SK-N-SH (cell line): ENCODE measurements around the gene DDR1. TPM values are rescaled to one million over a fixed set of nuclear protein-coding genes. Genes with fewer than 3 reads are reported as not detected.

Experiments
- CTCF ChIA-PET: fragments of 300-600, 350-600 bp; formaldehyde crosslinking; extraction: SDS; loops from one replicate; lab custom pipeline; 2021; lab: Yijun Ruan, JAX
- POLR2A ChIA-PET: fragments of 350-600 bp; sonication (Branson Sonifier 250); formaldehyde crosslinking; extraction: SDS; loops from one replicate; lab custom pipeline; 2020; ENCODE audit warnings: antibody characterized with exemption, inconsistent platforms; lab: Yijun Ruan, JAX
- DNase-seq: peaks from one replicate; pipeline ENCODE4 v3.0.0; 2012
- H2AFZ ChIP-seq: fragments of 200-600 bp; sonication (generic); 2 replicates; pipeline ENCODE4 v1.8.1; 2016; ENCODE audit warnings: antibody characterized with exemption, mild to moderate bottlenecking, low read depth
- H3F3A ChIP-seq: fragments of 200-600 bp; sonication (generic); replicated peaks from 2 replicates; pipeline ENCODE3; 2016; ENCODE audit warnings: antibody characterized with exemption, mild to moderate bottlenecking; ENCODE audit not compliant: insufficient read depth
- H3K27ac ChIP-seq, 2 experiments: fragments of 200-500 bp in 1 of 2; fragments of 200-600 bp in 1 of 2; sonication (Bioruptor generic) in 1 of 2; sonication (generic), shearing (Covaris generic) in 1 of 2; 2 replicates each; pipeline versions ENCODE4 v1.5.1 to v1.6.1; 2014 to 2016; ENCODE audit warnings: low read depth in 2 of 2, inconsistent platforms in 1 of 2, low read length in 1 of 2, mild to moderate bottlenecking in 1 of 2, mixed read lengths in 1 of 2
- H3K27me3 ChIP-seq: fragments of 200-600 bp; sonication (generic), shearing (Covaris generic); 2 replicates; pipeline ENCODE4 v1.6.1; 2016; ENCODE audit warnings: mixed run types; ENCODE audit not compliant: insufficient read depth
- H3K36me3 ChIP-seq, 2 experiments: fragments of 200-500 bp in 1 of 2; fragments of 200-600 bp in 1 of 2; sonication (Bioruptor generic) in 1 of 2; sonication (generic) in 1 of 2; replicated peaks in 1 of 2; 2 replicates each; pipeline versions ENCODE3 to v1.5.1; 2014 to 2016; ENCODE audit warnings: low read length in 1 of 2, mild to moderate bottlenecking in 1 of 2; ENCODE audit not compliant: insufficient read depth in 2 of 2, control insufficient read depth in 1 of 2
- H3K4me1 ChIP-seq, 2 experiments: fragments of 200-500 bp in 1 of 2; fragments of 200-600 bp in 1 of 2; sonication (Bioruptor generic) in 1 of 2; sonication (generic), shearing (Covaris generic) in 1 of 2; 2 replicates each; pipeline versions ENCODE4 v1.5.1 to v1.6.1; 2014 to 2016; ENCODE audit warnings: low read depth in 1 of 2, low read length in 1 of 2, mixed run types in 1 of 2; ENCODE audit not compliant: insufficient read depth in 2 of 2, control insufficient read depth in 1 of 2
- H3K4me2 ChIP-seq: fragments of 200-600 bp; sonication (generic), shearing (Covaris generic); 2 replicates; pipeline ENCODE4 v1.6.1; 2017; ENCODE audit warnings: mixed run types
- H3K4me3 ChIP-seq, 2 experiments: fragments of 200-500 bp in 1 of 2; fragments of 200-600 bp in 1 of 2; sonication (Bioruptor generic) in 1 of 2; sonication (generic), shearing (Covaris generic) in 1 of 2; 2 replicates each; pipeline versions ENCODE4 v1.5.1 to v1.8.1; 2014 to 2016; ENCODE audit warnings: low read depth in 2 of 2, inconsistent platforms in 1 of 2, low read length in 1 of 2, mild to moderate bottlenecking in 1 of 2, mixed read lengths in 1 of 2, moderate library complexity in 1 of 2
- H3K79me2 ChIP-seq: fragments of 200-600 bp; sonication (generic); 2 replicates; pipeline ENCODE4 v1.8.1; 2017; ENCODE audit warnings: mild to moderate bottlenecking; ENCODE audit not compliant: insufficient read depth
- H3K9ac ChIP-seq: fragments of 200-600 bp; sonication (generic); 2 replicates; pipeline ENCODE4 v1.6.1; 2017; ENCODE audit warnings: mixed run types
- H3K9me2 ChIP-seq: fragments of 200-600 bp; sonication (generic); 2 replicates; pipeline ENCODE4 v1.6.1; 2017; ENCODE audit warnings: mixed run types
- H3K9me3 ChIP-seq: fragments of 200-600 bp; sonication (generic); 2 replicates; pipeline ENCODE4 v1.6.1; 2017; ENCODE audit warnings: mixed run types, mild to moderate bottlenecking, moderate library complexity
- H4K20me1 ChIP-seq: fragments of 200-600 bp; sonication (generic); 2 replicates; pipeline ENCODE4 v1.6.1; 2017; ENCODE audit warnings: mild to moderate bottlenecking, mixed run types; ENCODE audit not compliant: insufficient read depth
- CHD2 ChIP-seq: fragments of 150-350 bp; IDR thresholded peaks from 2 replicates; pipeline ENCODE4 v1.6.1; 2018; ENCODE audit warnings: low read length; ENCODE audit not compliant: partially characterized antibody
- CTCF ChIP-seq: fragments of 200-600 bp; sonication (generic); IDR thresholded peaks from 2 replicates; pipeline ENCODE4 v1.6.1; 2017; ENCODE audit warnings: antibody characterized with exemption, mild to moderate bottlenecking, moderate library complexity
- ELF1 ChIP-seq: IDR thresholded peaks from 2 replicates; pipeline ENCODE4 v1.4.0; 2012
- FOXJ3 ChIP-seq: sonication (generic); formaldehyde crosslinking; IDR thresholded peaks from 2 replicates; pipeline ENCODE4 v1.5.1; 2020; ENCODE audit warnings: mild to moderate bottlenecking, missing genetic modification reagents
- FOXM1 ChIP-seq: IDR thresholded peaks from 2 replicates; pipeline ENCODE4 v1.4.0; 2012; ENCODE audit warnings: low read depth, mild to moderate bottlenecking
- GABPA ChIP-seq: IDR thresholded peaks from 2 replicates; pipeline ENCODE4 v1.4.0; 2012; ENCODE audit warnings: low read depth, mild to moderate bottlenecking
- IRF3 ChIP-seq: fragments of 150-350 bp; IDR thresholded peaks from 2 replicates; pipeline ENCODE4 v1.6.1; 2016; ENCODE audit warnings: mild to moderate bottlenecking, low read depth, low read length
- MAX ChIP-seq: IDR thresholded peaks from 2 replicates; pipeline ENCODE4 v1.4.0; 2012; ENCODE audit warnings: low read depth
- MEF2A ChIP-seq: IDR thresholded peaks from 2 replicates; pipeline ENCODE4 v1.4.0; 2012; ENCODE audit warnings: low read depth, borderline replicate concordance
- NFIC ChIP-seq: IDR thresholded peaks from 2 replicates; pipeline ENCODE4 v1.4.0; 2012; ENCODE audit warnings: borderline replicate concordance
- NRF1 ChIP-seq: IDR thresholded peaks from 2 replicates; pipeline ENCODE4 v1.6.1; 2012; ENCODE audit warnings: low read depth, mild to moderate bottlenecking, low read length
- PBX3 ChIP-seq: IDR thresholded peaks from 2 replicates; pipeline ENCODE4; 2012
- POLR2AphosphoS5 ChIP-seq: IDR thresholded peaks from 2 replicates; pipeline ENCODE4 v1.6.1; 2012; ENCODE audit warnings: low read depth, low read length
- RCOR1 ChIP-seq: fragments of 150-350 bp; IDR thresholded peaks from 2 replicates; pipeline ENCODE4 v1.6.1; 2017; ENCODE audit warnings: antibody characterized with exemption, low read length
- REST ChIP-seq: IDR thresholded peaks from 2 replicates; pipeline ENCODE4 v1.6.1; 2012; ENCODE audit warnings: mild to moderate bottlenecking, low read depth, low read length, moderate library complexity
- RFX5 ChIP-seq: IDR thresholded peaks from 2 replicates; pipeline ENCODE4 v1.6.1; 2012; ENCODE audit warnings: mild to moderate bottlenecking, improper control_type of control experiment, low read length
- RXRA ChIP-seq: IDR thresholded peaks from 2 replicates; pipeline ENCODE4 v1.4.0; 2012; ENCODE audit warnings: low read depth, mild to moderate bottlenecking, borderline replicate concordance
- TCF12 ChIP-seq: IDR thresholded peaks from 2 replicates; pipeline ENCODE4 v1.4.0; 2012
- USF2 ChIP-seq: fragments of 150-350 bp; IDR thresholded peaks from 2 replicates; pipeline ENCODE4 v1.6.1; 2017; ENCODE audit warnings: antibody characterized with exemption, low read length, low read depth, borderline replicate concordance
- WGBS: methylation state at CpG from one replicate; pipeline ENCODE4 v1.1.6; 2017; ENCODE audit warnings: low lambda C conversion rate; 5-methylcytosine and 5-hydroxymethylcytosine counted together
- polyA plus RNA-seq, 3 experiments: library from polyadenylated mRNA; depleted of rRNA; stranded (reverse); fragments of >200 nt; gene quantifications; 2 replicates each; pipeline ENCODE4 v1.2.3, GENCODE V29; 2012

The DDR1 gene
- polyA plus RNA-seq, 1 of the 3 experiments (the other 2 are of a cell fraction): 52.8 TPM

GRCh38 chr6:30944051-30944450 lies 59.7 kb downstream of the DDR1 start:
- CTCF ChIA-PET: no interaction called here
- H3K27ac ChIP-seq: no peak overlapping the region
- no peak overlapping the region for H3K9ac ChIP-seq
- H4K20me1 ChIP-seq: no peaks in the 10 kb centered on the region
- DNase-seq: no peak
- no peaks in the 10 kb centered on the region for H3F3A ChIP-seq
- H3K9me3 ChIP-seq: no peaks in the 10 kb centered on the region
- POLR2A ChIA-PET: no interaction called here
- H3K4me2 ChIP-seq: no peak overlapping the region
- H3K4me3 ChIP-seq: no peak overlapping the region
- TF ChIP-seq MEF2A: no peak
- TF ChIP-seq FOXM1: no peak
- TF ChIP-seq TCF12: no peak
- no peak for TF ChIP-seq IRF3
- no peak for TF ChIP-seq GABPA
- no peak for TF ChIP-seq CTCF
- TF ChIP-seq POLR2AphosphoS5: no peak
- no peak for TF ChIP-seq RFX5
- TF ChIP-seq PBX3: no peak
- no peak for TF ChIP-seq NFIC
- no peak for TF ChIP-seq USF2
- no peak for TF ChIP-seq ELF1
- no peak for TF ChIP-seq RXRA
- no peak for TF ChIP-seq FOXJ3 (CRISPR knock-in tag)
- no peak for TF ChIP-seq NRF1
- no peak for TF ChIP-seq MAX
- TF ChIP-seq REST: no peak
- no peak for TF ChIP-seq CHD2
- TF ChIP-seq RCOR1: no peak
- no peaks in the 10 kb centered on the region for H3K36me3 ChIP-seq
- H3K79me2 ChIP-seq: no peaks in the 10 kb centered on the region
- H3K9me2 ChIP-seq: no peaks in the 10 kb centered on the region
- 75% methylated on average over 4 of the region's 4 CpGs for WGBS
- peaks cover 26% of the 10 kb centered on the region; the same call in 1 of the 2 replicates for H3K27me3 ChIP-seq
- H2AFZ ChIP-seq: no peak overlapping the region
- peaks cover 0 to 4% of the 10 kb centered on the region in 2 experiments; a peak in 1 of 4 replicates for H3K4me1 ChIP-seq
